ENCODE measurements around the gene GSTK1.

GSTK1 gene

GRCh38 chr7:143240291-143241168 is 22.7 kb upstream of the GSTK1 start (continued):
- TF ChIP-seq ZNF660 (tag by site-specific recombination; IDR thresholded peaks at IDR 0.05) = peak; percentile 60
- TF ChIP-seq ZSCAN30 (tag by site-specific recombination; IDR thresholded peaks at IDR 0.05) = 0 out of 2 replicates have a peak, but pooled peaks have one; percentile 44
- no peak for TF ChIP-seq ZNF394 (tag by site-specific recombination; IDR thresholded peaks at IDR 0.05; ENCODE audit: borderline replicate concordance)

- TF ChIP-seq ZNF473 (tag by site-specific recombination; IDR thresholded peaks at IDR 0.05) (no peak), PATZ1 (tag by site-specific recombination; IDR thresholded peaks at IDR 0.05) (no peak), ZNF677 (tag by site-specific recombination; IDR thresholded peaks at IDR 0.05) (no peak)
- CTCF ChIA-PET = interaction anchor here (1.1 to 4.2 kb wide), 5 partner anchors 10 to 174 kb away, joined by 4 to 56 read pairs (median 29); no protein-coding TSS in a partner anchor
Measured at GRCh38 chr7:143242306-143242705, 20.9 kb upstream of the GSTK1 start.

GRCh38 chr7:143243111-143243510 is 20.1 kb upstream of the GSTK1 start:
- ChIA-PET POLR2A (interaction anchor here (1.4 kb wide), 1 partner anchor 20 kb away, joined by 4 read pairs; the partner anchor contains the start of gene GSTK1), CTCF (interaction anchor here (0.6 to 1.6 kb wide), 5 partner anchors 11 to 1379 kb away, joined by 3 to 5 read pairs (median 4); no protein-coding TSS in a partner anchor)
- Histone ChIP-seq H3K27ac (ENCODE audit: extremely low read depth, low read depth, low read length) (no peak overlapping the region), H3K4me1 (ENCODE audit: control insufficient read depth, insufficient read depth, low read length) (no peaks in the 10 kb centered on the region), H3K4me3 (ENCODE audit: low read depth, low read length) (no peak overlapping the region), H3K36me3 (ENCODE audit: control insufficient read depth in 2 of 2, insufficient read depth in 1 of 2, low read length in 2 of 2) (no peaks in the 10 kb centered on the region), H3K9me3 (ENCODE audit: control insufficient read depth, insufficient read depth, low read depth, low read length) (no peaks in the 10 kb centered on the region)
- TF ChIP-seq ZNF610 (tag by site-specific recombination; IDR thresholded peaks at IDR 0.05; ENCODE audit: borderline replicate concordance) (no peak), ZNF837 (tag by site-specific recombination; IDR thresholded peaks at IDR 0.05) (no peak), ZNF148 (tag by site-specific recombination; IDR thresholded peaks at IDR 0.05; ENCODE audit: borderline replicate concordance) (no peak), HOXC10 (CRISPR knock-in tag; IDR thresholded peaks at IDR 0.05) (no peak), ZNF302 (tag by site-specific recombination; IDR thresholded peaks at IDR 0.05; ENCODE audit: low read depth) (no peak), PRDM10 (tag by site-specific recombination; IDR thresholded peaks at IDR 0.05) (no peak), ZNF660 (tag by site-specific recombination; IDR thresholded peaks at IDR 0.05) (no peak), ZSCAN4 (tag by site-specific recombination; IDR thresholded peaks at IDR 0.05) (no peak), ZNF639 (tag by site-specific recombination; IDR thresholded peaks at IDR 0.05) (no peak), MYNN (tag by site-specific recombination; IDR thresholded peaks at IDR 0.05; ENCODE audit: borderline replicate concordance) (no peak), ZNF626 (tag by site-specific recombination; IDR thresholded peaks at IDR 0.05) (no peak), ZNF157 (tag by site-specific recombination; IDR thresholded peaks at IDR 0.05) (no peak), ZNF510 (tag by site-specific recombination; IDR thresholded peaks at IDR 0.05; ENCODE audit: insufficient replicate concordance) (no peak)

More at GRCh38 chr7:143242306-143242705, 20.9 kb upstream of the GSTK1 start:
- Histone ChIP-seq H3K27ac (ENCODE audit: extremely low read depth, low read depth, low read length) (no peak overlapping the region), H3K36me3 (ENCODE audit: control insufficient read depth in 2 of 2, insufficient read depth in 1 of 2, low read length in 2 of 2) (no peaks in the 10 kb centered on the region), H3K4me1 (ENCODE audit: control insufficient read depth, insufficient read depth, low read length) (no peaks in the 10 kb centered on the region), H3K9me3 (ENCODE audit: control insufficient read depth, insufficient read depth, low read depth, low read length) (no peaks in the 10 kb centered on the region), H3K4me3 (ENCODE audit: low read depth, low read length) (no peak overlapping the region)
- POLR2A ChIA-PET = interaction anchor here (1.4 kb wide), 1 partner anchor 21 kb away, joined by 4 read pairs; the partner anchor contains the start of gene GSTK1

All from HEK293 (cell line).